GM12878 (cell line): Measurements from ENCODE around the gene PSMA8. TPM values are rescaled to one million over a fixed set of nuclear protein-coding genes. Genes with fewer than 3 reads are reported as not detected.

Source experiments
- ATF2 ChIP-seq: IDR thresholded peaks from 2 replicates; pipeline ENCODE4 v1.6.1; 2012; ENCODE audit warnings: low read length, inconsistent platforms
- BCLAF1 ChIP-seq: fragments of 450-650 bp; IDR thresholded peaks from 2 replicates; pipeline ENCODE4 v1.6.1; 2017; ENCODE audit warnings: antibody characterized with exemption, mild to moderate bottlenecking, moderate library complexity
- CEBPZ ChIP-seq: fragments of 150-350 bp; IDR thresholded peaks from 2 replicates; pipeline ENCODE4 v1.6.1; 2016; ENCODE audit warnings: low read depth, low read length
- CHD2 ChIP-seq: IDR thresholded peaks from 2 replicates; pipeline ENCODE4 v1.6.1; 2011; ENCODE audit warnings: low read depth, low read length, improper control_type of control experiment, borderline replicate concordance
- CHD4 ChIP-seq: fragments of 200-600 bp; sonication (generic); IDR thresholded peaks from 2 replicates; pipeline ENCODE4 v1.6.1; 2016; ENCODE audit warnings: mild to moderate bottlenecking
- HCFC1 ChIP-seq: fragments of 150-350 bp; IDR thresholded peaks from 2 replicates; pipeline ENCODE4 v1.6.1; 2014; ENCODE audit warnings: low read length
- IKZF2 ChIP-seq, 2 experiments: fragments of 450-650 bp; IDR thresholded peaks; 2 replicates each; pipeline ENCODE4 v1.6.1; 2017; ENCODE audit warnings: mild to moderate bottlenecking in 2 of 2, moderate library complexity in 2 of 2
- MEF2B ChIP-seq: fragments of 450-650 bp; IDR thresholded peaks from 2 replicates; pipeline ENCODE4 v1.6.1; 2018; ENCODE audit warnings: mild to moderate bottlenecking, moderate library complexity; ENCODE audit not compliant: partially characterized antibody, poor library complexity, severe bottlenecking
- POLR2AphosphoS2 ChIP-seq: IDR thresholded peaks from 2 replicates; pipeline ENCODE4 v1.6.1; 2011; ENCODE audit warnings: low read depth, mild to moderate bottlenecking, low read length, improper control_type of control experiment, moderate library complexity
- RFX5 ChIP-seq: IDR thresholded peaks from 2 replicates; pipeline ENCODE4 v1.6.1; 2011; ENCODE audit warnings: low read depth, low read length, improper control_type of control experiment
- RUNX3 ChIP-seq: IDR thresholded peaks from 2 replicates; pipeline ENCODE4 v1.6.1; 2012; ENCODE audit warnings: low read length, inconsistent platforms
- SPI1 ChIP-seq: IDR thresholded peaks from 2 replicates; pipeline ENCODE4 v1.6.1; 2011; ENCODE audit warnings: low read depth, mild to moderate bottlenecking, low read length, moderate library complexity, borderline replicate concordance; ENCODE audit not compliant: insufficient read depth
- TAF1 ChIP-seq: IDR thresholded peaks from 2 replicates; pipeline ENCODE4 v1.6.1; 2011; ENCODE audit warnings: mild to moderate bottlenecking, low read depth, low read length, borderline replicate concordance
- USF1 ChIP-seq: IDR thresholded peaks from 2 replicates; pipeline ENCODE4 v1.6.1; 2011; ENCODE audit warnings: borderline replicate concordance, low read depth, mild to moderate bottlenecking, moderate library complexity, mixed read lengths, low read length; ENCODE audit not compliant: insufficient read depth; ENCODE audit errors: extremely low read length
- WRNIP1 ChIP-seq: IDR thresholded peaks from 2 replicates; pipeline ENCODE4 v1.6.1; 2011; ENCODE audit warnings: low read depth, low read length, improper control_type of control experiment, borderline replicate concordance
- polyA plus RNA-seq, 11 experiments: library from polyadenylated mRNA; depleted of rRNA in 4 of 11; unstranded in 6 of 11; stranded (reverse) in 5 of 11; fragments of >200 nt; fragmentation: Nextera tagmentation in 4 of 11; fragmentation: Illumina TruSeq in 1 of 11; extraction: Ambion mirVana in 4 of 11; extraction: Trizol in 1 of 11; gene quantifications; 1 replicate in 1 of 11; 2 replicates in 10 of 11; pipeline versions ENCODE4 v1.2.1 to v1.2.3, GENCODE V29; 2011 to 2016; ENCODE audit warnings: inconsistent platforms in 2 of 11, missing spikeins in 2 of 11, low read depth in 1 of 11
- total RNA-seq, 4 experiments: library from RNA; depleted of rRNA in 3 of 4; stranded (reverse); fragments of >200 nt in 3 of 4; fragmentation: Illumina TruSeq in 1 of 4; extraction: Trizol in 1 of 4; gene quantifications; 2 replicates each; pipeline versions ENCODE4 v1.2.1 to v1.2.3, GENCODE V29; 2013 to 2021
- TF ChIP-seq, protein P1 (sequence below): IDR thresholded peaks from 2 replicates; pipeline ENCODE4 v1.6.1; 2012; ENCODE audit warnings: low read depth, low read length, improper control_type of control experiment

Gene PSMA8
- total and polyA plus RNA-seq, 10 of the 15 experiments (the other 5 are each of a cell fraction or from before 2014, with no cell fraction given): 0.07 to 0.15 (median 0.09) TPM; not detected in 6

DNA sequence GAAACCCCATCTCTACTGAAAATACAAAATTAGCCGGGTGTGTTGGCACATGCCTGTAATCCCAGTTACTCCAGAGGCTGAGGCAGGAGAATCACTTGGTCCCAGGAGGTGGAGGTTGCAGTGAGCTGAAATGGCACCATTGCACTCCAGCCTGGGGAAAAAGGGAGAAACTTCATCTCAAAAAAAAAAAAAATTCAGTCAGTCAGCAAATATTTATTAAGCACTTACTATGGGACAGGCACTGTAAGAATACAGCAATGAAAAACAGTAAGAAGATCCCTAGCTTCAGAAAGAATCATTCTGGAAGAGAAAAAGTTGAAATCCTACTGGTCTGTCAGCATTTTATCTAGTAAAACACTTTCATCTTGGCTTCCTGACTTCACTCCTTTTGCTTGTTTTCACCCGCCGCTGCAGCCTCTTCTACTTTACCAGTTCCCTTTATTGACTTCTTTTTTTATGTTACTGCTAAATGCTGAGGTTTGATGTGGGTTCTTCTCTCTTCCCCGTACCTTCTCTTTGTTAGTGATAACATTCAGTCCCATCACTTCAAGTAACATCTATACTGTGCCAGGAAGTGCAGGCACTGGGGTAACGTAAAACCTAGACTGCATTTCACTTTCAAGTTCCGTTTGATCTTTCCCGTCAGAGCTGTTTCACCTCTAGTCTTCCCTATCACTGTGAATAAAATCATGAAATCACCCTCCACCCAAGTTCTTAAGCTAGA lies 81.7 kb downstream of the PSMA8 start (continued):
- TF ChIP-seq USF1 (no peak), SPI1 (peak; percentile 68), WRNIP1 (no peak), IKZF2 (IDR thresholded peaks at IDR 0.05) (peak; percentile 23 to 27; a peak in 2 of 4 replicates), MEF2B (no peak), CHD4 (no peak), CHD2 (no peak), RFX5 (no peak), CEBPZ (no peak), POLR2AphosphoS2 (no peak), RUNX3 (peak; percentile 57; the same call in 1 of the 2 replicates), HCFC1 (no peak), TAF1 (0 out of 2 replicates have a peak, but pooled peaks have one; percentile 29), BCLAF1 (no peak), ATF2 (no peak)
- TF ChIP-seq, protein P1, sequence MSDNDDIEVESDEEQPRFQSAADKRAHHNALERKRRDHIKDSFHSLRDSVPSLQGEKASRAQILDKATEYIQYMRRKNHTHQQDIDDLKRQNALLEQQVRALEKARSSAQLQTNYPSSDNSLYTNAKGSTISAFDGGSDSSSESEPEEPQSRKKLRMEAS: no peak
